HepG2 (cell line): Measurements from ENCODE around the gene CPVL. TPM values are rescaled to one million over a fixed set of nuclear protein-coding genes. Genes with fewer than 3 reads are reported as not detected.

Experiments
- BCLAF1 ChIP-seq: fragments of 450-650 bp; IDR thresholded peaks from 2 replicates; pipeline ENCODE4 v1.6.1; 2017; ENCODE audit warnings: mild to moderate bottlenecking
- SNRNP70 ChIP-seq: fragments of 200-400 bp; formaldehyde crosslinking; IDR thresholded peaks from 2 replicates; pipeline ENCODE4 v1.6.1; 2017; ENCODE audit warnings: mild to moderate bottlenecking, low read depth, low read length, moderate library complexity
- TCF7 ChIP-seq: sonication (generic); IDR thresholded peaks from 2 replicates; pipeline ENCODE4 v1.6.1; 2016; ENCODE audit warnings: antibody characterized with exemption, low read depth
- TFDP2 ChIP-seq: sonication (generic); formaldehyde crosslinking; IDR thresholded peaks from 2 replicates; pipeline ENCODE4 v1.4.0; 2020; ENCODE audit warnings: missing genetic modification reagents
- ZBTB3 ChIP-seq: sonication (generic); formaldehyde crosslinking; IDR thresholded peaks from 2 replicates; pipeline ENCODE4 v1.4.0; 2020; ENCODE audit warnings: low read depth, mild to moderate bottlenecking, moderate library complexity, missing genetic modification reagents, borderline replicate concordance
- ZNF33A ChIP-seq: sonication (generic); formaldehyde crosslinking; IDR thresholded peaks from 2 replicates; pipeline ENCODE4 v1.5.1; 2020; ENCODE audit warnings: missing genetic modification reagents, mild to moderate bottlenecking, moderate library complexity, borderline replicate concordance
- ZNF407 ChIP-seq: sonication (generic); formaldehyde crosslinking; IDR thresholded peaks from one replicate; pipeline ENCODE4 v1.5.1; 2020; ENCODE audit warnings: mild to moderate bottlenecking, missing genetic modification reagents; ENCODE audit errors: not compliant biosample characterization
- ZNF615 ChIP-seq: sonication (generic); formaldehyde crosslinking; IDR thresholded peaks from 2 replicates; pipeline ENCODE4 v1.5.0; 2020; ENCODE audit warnings: mild to moderate bottlenecking, missing genetic modification reagents, borderline replicate concordance
- polyA plus RNA-seq, 8 experiments: library from polyadenylated mRNA; depleted of rRNA in 3 of 8; stranded (reverse) in 7 of 8; unstranded in 1 of 8; fragments of >200 nt; fragmentation: Illumina TruSeq in 4 of 8; extraction: Trizol in 4 of 8; gene quantifications; 2 replicates each; pipeline versions ENCODE4 v1.2.1 to v1.2.3, GENCODE V29; 2011 to 2016; ENCODE audit warnings: low read depth in 4 of 8, missing spikeins in 1 of 8, mixed read lengths in 1 of 8; ENCODE audit not compliant: insufficient read depth in 1 of 8
- total RNA-seq, 5 experiments: library from RNA; depleted of rRNA; stranded (reverse); fragments of >200 nt; fragmentation: Illumina TruSeq; extraction: Trizol; gene quantifications; 2 replicates each; pipeline ENCODE4 v1.2.3, GENCODE V29; 2016; ENCODE audit warnings: low read depth in 1 of 5

CPVL gene
- total and polyA plus RNA-seq, 2 of the 13 experiments (the other 11 are each of a cell fraction or from before 2014, with no cell fraction given), result 59.2 to 294 TPM

- no peak for TF ChIP-seq ZNF407 (CRISPR knock-in tag)
- TF ChIP-seq ZNF615 (CRISPR knock-in tag), result no peak
- no peak for TF ChIP-seq TFDP2
- TF ChIP-seq ZBTB3 (CRISPR knock-in tag), result no peak
- no peak for TF ChIP-seq BCLAF1
- TF ChIP-seq TCF7, result no peak
- TF ChIP-seq SNRNP70, result no peak
- no peak for TF ChIP-seq ZNF33A (CRISPR knock-in tag)
- TF ChIP-seq, all 625 proteins: peak for 0
Observed at GRCh38 chr7:29086545-29086944, 59.8 kb downstream of the CPVL start (continued).
